CD4-positive, alpha-beta T cell (primary cell): Measurements from ENCODE around the gene HMBS. TPM values are rescaled to one million over a fixed set of nuclear protein-coding genes. Genes with fewer than 3 reads are reported as not detected.
"Not testable (repeated sequence)": the region's sequence is repeated elsewhere in the genome, so short reads cannot be mapped to it uniquely, and the experiment has no call there.

Source experiments
- ATAC-seq: fragments of 200-7000 bp; cut with Tn5 transposase; one replicate; pipeline ENCODE4 v1.10.0; 2022; ENCODE audit warnings: mild to moderate bottlenecking; ENCODE audit not compliant: poor library complexity
- CTCF ChIA-PET: fragments of 350-600 bp; sonication (Branson Sonifier 250); formaldehyde crosslinking; loops from one replicate; lab custom pipeline; 2021; ENCODE audit warnings: antibody characterized with exemption, inconsistent platforms; lab: Charles Lee
- POLR2A ChIA-PET: fragments of 350-600 bp; sonication (Branson Sonifier 250); formaldehyde crosslinking; loops from one replicate; lab custom pipeline; 2021; ENCODE audit warnings: antibody characterized with exemption, inconsistent platforms; lab: Charles Lee
- DNase-seq, 14 experiments: peaks; one replicate each; pipeline ENCODE4 v3.0.0-alpha.2; 2013 to 2020; ENCODE audit warnings: mixed read lengths in 2 of 14
- H3K27ac ChIP-seq, 2 donors: one replicate each; pipeline versions ENCODE4 v1.5.1 to v1.7.0; 2013; ENCODE audit warnings: low read length in 2 of 2, low read depth in 1 of 2, mild to moderate bottlenecking in 1 of 2
- H3K27me3 ChIP-seq, 2 experiments: 1 replicate in 1 of 2; 2 replicates in 1 of 2; pipeline versions ENCODE4 v1.6.1 to v1.7.0; 2013; ENCODE audit warnings: low read length in 2 of 2, control low read depth in 1 of 2, mild to moderate bottlenecking in 1 of 2, moderate library complexity in 1 of 2; ENCODE audit not compliant: insufficient read depth in 2 of 2, control insufficient read depth in 1 of 2
- H3K36me3 ChIP-seq: one replicate; pipeline ENCODE4 v1.6.1; 2013; ENCODE audit warnings: low read length, control low read depth; ENCODE audit not compliant: insufficient read depth
- H3K4me1 ChIP-seq: one replicate; pipeline ENCODE4 v1.6.1; 2013; ENCODE audit warnings: low read length, control low read depth; ENCODE audit not compliant: insufficient read depth
- H3K4me3 ChIP-seq: one replicate; pipeline ENCODE4 v1.5.1; 2013; ENCODE audit warnings: mild to moderate bottlenecking, low read length, moderate library complexity
- H3K9me3 ChIP-seq, 2 experiments: 1 replicate in 1 of 2; 2 replicates in 1 of 2; pipeline versions ENCODE4 v1.6.1 to v1.7.0; 2013; ENCODE audit warnings: low read length in 2 of 2, mild to moderate bottlenecking in 2 of 2, control low read depth in 1 of 2, moderate library complexity in 1 of 2; ENCODE audit not compliant: control insufficient read depth in 1 of 2, insufficient read depth in 1 of 2
- H3K27ac Mint-ChIP-seq: one replicate; pipeline ENCODE4 v1.8.0; 2020; ENCODE audit warnings: mixed read lengths
- H3K27me3 Mint-ChIP-seq: one replicate; pipeline ENCODE4 v1.8.0; 2021; ENCODE audit warnings: mixed read lengths
- H3K36me3 Mint-ChIP-seq: one replicate; pipeline ENCODE4 v1.8.0; 2021; ENCODE audit warnings: low read depth, mixed read lengths
- H3K4me1 Mint-ChIP-seq: one replicate; pipeline ENCODE4 v1.8.0; 2021; ENCODE audit warnings: low read depth, mixed read lengths
- H3K4me3 Mint-ChIP-seq: one replicate; pipeline ENCODE4 v1.8.0; 2020; ENCODE audit warnings: mild to moderate bottlenecking, mixed read lengths
- H3K9me3 Mint-ChIP-seq: one replicate; pipeline ENCODE4 v1.8.0; 2020; ENCODE audit warnings: mixed read lengths
- intact Hi-C, 2 experiments: fragments of 100-400 bp; cut with DNase I in 1 of 2; cut with micrococcal nuclease in 1 of 2; formaldehyde crosslinking; loops; one replicate each; pipeline versions ENCODE4 v1.15.1 to v1.9.0; 2023 to 2025; cut with DNase I, micrococcal nuclease
- polyA plus RNA-seq, 2 donors: library from polyadenylated mRNA; unstranded; fragments of 120-200 nt; gene quantifications; one replicate each; pipeline ENCODE4 v1.2.1, GENCODE V29; 2013
- total RNA-seq, 174 experiments: library from RNA in 2 of 174; stranded (reverse) in 2 of 174; gene quantifications; one replicate each; pipeline ENCODE4 v1.2.3 and lab custom pipeline; 2021 to 2026
- TF ChIP-seq, protein P1 (sequence below): fragments of 200-600 bp; IDR thresholded peaks from one replicate; pipeline ENCODE4 v1.8.0; 2022; ENCODE audit warnings: antibody characterized with exemption, mild to moderate bottlenecking

HMBS gene
- total RNA-seq (1 to 10 TPM; 3.4 to 4.1 TPM), total RNA-seq (lab: John Stamatoyannopoulos, UW) (1.6 to 49.0 (median 7.3) reads per million in 172 experiments)
- polyA plus RNA-seq (2013, experiment 1 of 2): 8.6 TPM
- polyA plus RNA-seq (2013, experiment 2 of 2): 7.1 TPM

DNA sequence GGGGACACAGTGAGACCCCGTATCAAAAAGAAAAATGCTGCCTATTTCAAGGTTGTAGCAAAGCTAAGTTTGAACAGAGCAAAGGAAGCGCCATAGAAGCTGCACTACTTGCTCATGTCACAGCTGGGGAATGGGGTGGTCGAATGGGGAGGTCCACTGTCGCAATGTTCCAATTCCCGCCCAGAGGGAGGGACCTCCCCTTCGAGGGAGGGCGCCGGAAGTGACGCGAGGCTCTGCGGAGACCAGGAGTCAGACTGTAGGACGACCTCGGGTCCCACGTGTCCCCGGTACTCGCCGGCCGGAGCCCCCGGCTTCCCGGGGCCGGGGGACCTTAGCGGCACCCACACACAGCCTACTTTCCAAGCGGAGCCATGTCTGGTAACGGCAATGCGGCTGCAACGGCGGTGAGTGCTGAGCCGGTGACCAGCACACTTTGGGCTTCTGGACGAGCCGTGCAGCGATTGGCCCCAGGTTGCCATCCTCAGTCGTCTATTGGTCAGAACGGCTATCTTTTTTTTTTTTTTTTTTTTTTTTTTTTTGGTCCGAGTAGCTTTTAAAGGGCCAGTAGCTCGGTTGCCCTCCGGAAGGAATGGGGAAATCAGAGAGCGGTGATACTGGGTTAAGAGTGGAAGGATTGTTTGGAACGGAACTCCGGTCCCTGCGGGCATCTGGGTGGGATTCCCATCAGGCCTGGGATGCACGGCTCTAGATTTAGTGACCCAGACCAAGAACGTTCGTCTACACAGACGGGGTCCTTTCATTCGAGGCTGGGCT lies at the start of gene HMBS:
Gene HMBS, plus strand, starts transcription at position 219 of the 774 bp plus-strand sequence. Its CDS starts 153 bp downstream, at position 372.
- Histone ChIP-seq H3K27ac (peak within 1 kb of the TSS; percentile 74 to 81), H3K27me3 (no peaks in the 10 kb centered on the region), H3K36me3 (peaks cover 26% of the 10 kb centered on the region), H3K4me1 (peaks cover 26% of the 10 kb centered on the region), H3K4me3 (peak within 1 kb of the TSS; percentile 79), H3K9me3 (no peaks in the 10 kb centered on the region)
- ATAC-seq: peak; percentile 94
- intact Hi-C loops: loop anchor here (1.0 to 5.0 kb wide), 6 partner anchors 9 to 37 kb away; partner anchors contain the start of genes DPAGT1 (in 1 of the 2), HINFP (in 1 of the 2), HYOU1 (in 1 of the 2) and VPS11 (in 1 of the 2)
- POLR2A ChIA-PET: interaction anchor here (0.6 to 5.5 kb wide), 11 partner anchors 10 to 137 kb away, joined by 3 to 60 read pairs (median 9); partner anchors contain the start of genes C2CD2L, CENATAC, DPAGT1 and HINFP
- H3K27me3 Mint-ChIP-seq: no peaks in the 10 kb centered on the region
- peaks cover 25% of the 10 kb centered on the region for H3K4me1 Mint-ChIP-seq
- peaks cover 43% of the 10 kb centered on the region for H3K36me3 Mint-ChIP-seq
- peak within 1 kb of the TSS; percentile 88 for H3K27ac Mint-ChIP-seq
- peak; percentile 70 to 96 (median 88) for DNase-seq
- CTCF ChIA-PET: interaction anchor here (0.6 to 1.8 kb wide), 6 partner anchors 10 to 55 kb away, joined by 3 to 8 read pairs (median 4); partner anchors contain the start of genes DPAGT1, SLC37A4 and VPS11
- no peaks in the 10 kb centered on the region for H3K9me3 Mint-ChIP-seq
- peak within 1 kb of the TSS; percentile 92 for H3K4me3 Mint-ChIP-seq
- TF ChIP-seq, protein P1, sequence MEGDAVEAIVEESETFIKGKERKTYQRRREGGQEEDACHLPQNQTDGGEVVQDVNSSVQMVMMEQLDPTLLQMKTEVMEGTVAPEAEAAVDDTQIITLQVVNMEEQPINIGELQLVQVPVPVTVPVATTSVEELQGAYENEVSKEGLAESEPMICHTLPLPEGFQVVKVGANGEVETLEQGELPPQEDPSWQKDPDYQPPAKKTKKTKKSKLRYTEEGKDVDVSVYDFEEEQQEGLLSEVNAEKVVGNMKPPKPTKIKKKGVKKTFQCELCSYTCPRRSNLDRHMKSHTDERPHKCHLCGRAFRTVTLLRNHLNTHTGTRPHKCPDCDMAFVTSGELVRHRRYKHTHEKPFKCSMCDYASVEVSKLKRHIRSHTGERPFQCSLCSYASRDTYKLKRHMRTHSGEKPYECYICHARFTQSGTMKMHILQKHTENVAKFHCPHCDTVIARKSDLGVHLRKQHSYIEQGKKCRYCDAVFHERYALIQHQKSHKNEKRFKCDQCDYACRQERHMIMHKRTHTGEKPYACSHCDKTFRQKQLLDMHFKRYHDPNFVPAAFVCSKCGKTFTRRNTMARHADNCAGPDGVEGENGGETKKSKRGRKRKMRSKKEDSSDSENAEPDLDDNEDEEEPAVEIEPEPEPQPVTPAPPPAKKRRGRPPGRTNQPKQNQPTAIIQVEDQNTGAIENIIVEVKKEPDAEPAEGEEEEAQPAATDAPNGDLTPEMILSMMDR: no peak

- Histone ChIP-seq H3K36me3 (no peaks in the 10 kb centered on the region), H3K27me3 (no peaks in the 10 kb centered on the region), H3K27ac (no peak overlapping the region), H3K4me3 (no peak overlapping the region), H3K9me3 (no peaks in the 10 kb centered on the region), H3K4me1 (no peaks in the 10 kb centered on the region)
- Mint-ChIP-seq H3K4me3 (no peak overlapping the region), H3K9me3 (no peaks in the 10 kb centered on the region), H3K27me3 (no peaks in the 10 kb centered on the region), H3K36me3 (no peaks in the 10 kb centered on the region), H3K4me1 (no peaks in the 10 kb centered on the region), H3K27ac (no peak overlapping the region)
- CTCF ChIA-PET: no interaction called here
- ATAC-seq: no peak
- intact Hi-C loops: no loop called here
- TF ChIP-seq, protein P1: no peak
- POLR2A ChIA-PET: no interaction called here
- no peak for DNase-seq
These were observed 45.8 kb upstream of the HMBS start for GRCh38 chr11:119038884-119039283.

DNA sequence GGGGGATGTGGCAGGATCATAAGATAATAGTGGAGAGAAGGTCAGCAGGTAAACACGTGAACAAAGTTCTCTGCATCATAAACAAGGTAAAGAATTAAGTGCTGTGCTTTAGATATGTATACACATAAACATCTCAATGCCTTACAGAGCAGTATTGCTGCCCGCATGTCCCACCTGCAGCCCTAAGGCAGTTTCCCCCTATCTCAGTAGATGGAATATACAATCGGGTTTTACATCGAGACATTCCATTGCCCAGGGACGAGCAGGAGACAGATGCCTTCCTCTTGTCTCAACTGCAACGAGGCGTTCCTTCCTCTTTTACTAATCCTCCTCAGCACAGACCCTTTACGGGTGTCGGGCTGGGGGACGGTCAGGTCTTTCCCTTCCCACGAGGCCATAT lies 45.2 kb upstream of the HMBS start:
- intact Hi-C loops, DNase-seq, H3K4me1 ChIP-seq, H3K4me1 Mint-ChIP-seq, H3K27me3 Mint-ChIP-seq, H3K4me3 ChIP-seq, CTCF ChIA-PET, H3K36me3 ChIP-seq, POLR2A ChIA-PET, ATAC-seq, H3K27ac Mint-ChIP-seq, H3K27ac ChIP-seq, H3K9me3 Mint-ChIP-seq, H3K9me3 ChIP-seq, H3K36me3 Mint-ChIP-seq, H3K4me3 Mint-ChIP-seq, H3K27me3 ChIP-seq: not testable (repeated sequence)
